NCI-H524 (cell line): Measurements from ENCODE around the gene GPR155.
A peak's percentile ranks its signal among the peaks of the same experiment; 100 is the strongest.
"Not testable (repeated sequence)": the region's sequence is repeated elsewhere in the genome, so short reads cannot be mapped to it uniquely, and the experiment has no call there.

ENCODE experiments used
- DNase-seq, 2 experiments: peaks; one replicate each; lab custom pipeline; 2025; lab: John Stamatoyannopoulos, UW

The GPR155 gene

DNA sequence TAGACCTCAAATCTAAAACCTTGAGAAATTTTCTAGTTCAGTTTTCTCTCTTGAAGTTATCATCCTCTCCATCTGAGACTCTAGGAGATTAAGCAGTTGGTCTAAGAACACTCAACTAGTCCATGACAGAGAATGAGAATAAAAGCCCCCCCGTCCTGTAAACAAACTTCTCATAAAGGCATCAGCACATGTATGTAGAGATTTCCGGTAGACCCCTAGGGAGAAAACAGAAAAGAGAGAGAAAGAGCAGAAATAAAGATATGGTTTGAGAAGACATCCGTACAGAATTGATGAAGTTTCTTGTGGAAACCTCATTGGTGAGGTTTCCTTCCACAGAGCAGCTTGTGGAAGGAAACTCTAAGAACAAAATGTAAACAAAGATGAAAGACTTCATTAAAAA, 3.2 kb upstream of the GPR155 start:
- no peak for DNase-seq

DNA sequence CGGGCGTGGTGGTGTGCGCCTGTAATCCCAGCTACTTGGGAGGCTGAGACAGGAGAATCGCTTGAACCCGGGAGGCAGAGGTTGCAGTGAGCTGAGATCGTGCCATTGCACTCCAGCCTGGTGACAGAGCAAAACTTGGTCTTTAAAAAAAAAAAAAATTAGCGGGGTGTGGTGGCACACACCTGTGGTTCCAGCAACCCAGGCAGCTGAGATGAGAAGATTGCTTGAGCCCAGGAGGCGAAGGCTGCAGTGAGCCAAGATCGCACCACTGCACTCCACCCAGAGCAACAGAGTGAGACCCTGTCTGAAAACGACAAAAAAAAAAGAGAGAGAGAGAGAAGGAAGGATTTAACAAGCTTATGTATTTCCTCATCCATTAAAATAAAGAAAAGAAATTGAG, 2.7 kb upstream of the GPR155 start:
- DNase-seq: not testable (repeated sequence)

GRCh38 chr2:174487820-174488162, 962 bp upstream of the GPR155 start:
- no peak for DNase-seq

DNA sequence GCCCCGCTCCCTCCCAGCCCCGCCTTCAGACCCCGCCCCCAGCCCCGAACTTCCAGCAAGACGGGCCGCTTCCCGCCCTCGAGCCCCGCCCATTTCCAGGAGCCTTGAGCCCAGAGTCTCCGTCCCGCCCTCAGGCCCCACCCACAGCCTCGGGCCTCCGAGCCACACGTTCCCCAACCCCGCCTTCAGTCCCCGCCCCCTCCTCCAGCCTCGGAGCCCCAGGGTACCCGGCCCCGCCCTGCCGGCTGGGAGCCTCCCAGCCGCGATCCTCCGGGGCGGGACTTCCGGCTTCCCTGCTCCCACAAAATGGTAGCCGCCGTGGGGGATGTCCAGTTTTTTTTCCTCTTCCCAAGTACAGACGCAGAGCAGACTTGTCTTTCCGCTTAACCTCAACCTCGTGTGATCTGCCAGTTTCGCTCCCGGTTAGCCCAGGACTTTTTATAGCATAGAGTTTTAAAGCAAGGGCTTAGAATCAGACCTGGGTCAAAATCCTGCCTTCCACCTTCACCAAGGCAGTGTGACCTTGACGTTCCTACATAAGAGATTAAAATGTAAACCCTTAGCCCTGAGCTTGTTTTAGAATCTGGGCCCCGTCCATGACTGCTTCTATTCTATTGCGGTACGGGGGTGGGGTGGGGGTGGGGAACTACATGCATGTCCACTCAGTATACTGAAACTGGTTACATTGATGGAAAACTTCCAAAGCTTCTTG, 435 bp upstream of the GPR155 start:
- DNase-seq: peak; percentile 95 to 97

DNA sequence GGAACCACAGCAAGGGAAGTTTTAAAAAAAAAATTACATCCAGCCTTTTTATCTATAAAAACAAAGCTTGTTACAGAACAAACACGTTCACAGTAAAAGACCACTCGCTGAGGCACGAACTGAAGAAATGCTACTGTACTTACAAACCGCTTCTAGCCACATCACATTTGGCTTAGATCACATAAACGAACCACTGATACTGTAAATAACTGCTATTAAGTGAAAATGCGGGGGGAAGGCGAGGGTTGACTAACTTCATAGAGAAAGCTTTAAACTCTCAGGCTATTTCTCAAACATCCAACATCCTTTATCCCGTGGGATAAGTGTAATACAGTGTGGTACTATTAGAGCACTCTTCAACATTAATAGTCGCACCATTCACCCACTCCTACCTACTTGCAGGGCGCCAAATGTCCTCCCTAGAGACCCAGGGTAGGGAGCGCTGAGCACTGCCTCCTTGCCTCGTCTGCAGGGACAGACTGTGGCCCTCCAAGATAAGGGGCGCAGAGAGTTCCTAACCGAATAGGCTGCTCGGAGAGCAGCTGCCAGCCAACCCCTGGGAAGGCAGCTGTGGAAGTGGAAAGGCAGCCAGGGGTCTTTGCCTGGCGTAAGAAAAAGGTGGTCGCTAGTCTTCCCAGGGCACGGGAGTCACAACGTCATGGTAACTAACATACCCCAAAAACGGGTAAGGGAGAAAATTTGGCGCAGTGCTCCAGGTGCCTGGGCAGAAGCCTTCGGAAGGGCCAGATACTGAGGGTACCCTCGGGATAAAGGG, 854 bp downstream of the GPR155 start:
- DNase-seq: peak; percentile 82 to 83

GRCh38 chr2:174485045-174485444, 1.8 kb downstream of the GPR155 start:
- not testable (repeated sequence) for DNase-seq

DNA sequence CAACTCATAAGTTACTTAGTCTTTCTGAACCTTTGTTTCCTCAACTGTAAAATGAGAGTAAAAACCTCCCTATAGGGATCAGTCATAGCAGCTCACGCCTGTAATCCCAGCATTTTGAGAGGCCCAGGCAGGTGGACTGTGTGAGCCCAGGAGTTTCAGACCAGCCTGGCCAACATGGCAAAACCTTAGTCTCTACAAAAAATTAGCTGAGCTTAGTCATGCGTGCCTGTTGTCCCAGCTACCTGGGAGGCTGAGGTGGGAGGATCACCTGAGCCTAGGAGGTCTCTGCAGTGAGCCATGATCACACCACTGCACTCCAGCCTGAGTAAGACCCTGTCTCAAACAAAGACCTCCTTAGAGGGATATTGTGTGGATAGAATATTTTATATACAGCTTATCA, 2.3 kb downstream of the GPR155 start:
- DNase-seq: no peak

- DNase-seq: no peak
Observed at GRCh38 chr2:174482854-174483253, 4.0 kb downstream of the GPR155 start.

DNA sequence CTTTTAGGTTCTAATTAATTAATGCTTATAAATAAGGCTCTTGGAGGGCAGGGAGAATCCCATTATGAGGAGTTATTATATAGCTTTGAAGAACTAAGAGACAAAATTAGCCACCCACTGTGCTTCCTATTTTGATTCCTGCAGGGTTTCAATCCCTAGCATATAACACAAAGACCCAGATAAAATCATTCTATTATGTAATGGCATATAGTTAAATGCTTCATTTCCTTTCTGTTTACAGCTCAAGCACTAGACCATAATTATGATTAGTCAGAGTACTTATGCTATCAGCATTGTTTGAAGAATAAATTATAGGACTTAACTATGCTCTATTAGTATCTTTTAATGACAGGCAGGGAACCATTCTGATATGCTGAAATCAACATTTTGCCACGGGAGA, 9.1 kb downstream of the GPR155 start:
- no peak for DNase-seq

DNA sequence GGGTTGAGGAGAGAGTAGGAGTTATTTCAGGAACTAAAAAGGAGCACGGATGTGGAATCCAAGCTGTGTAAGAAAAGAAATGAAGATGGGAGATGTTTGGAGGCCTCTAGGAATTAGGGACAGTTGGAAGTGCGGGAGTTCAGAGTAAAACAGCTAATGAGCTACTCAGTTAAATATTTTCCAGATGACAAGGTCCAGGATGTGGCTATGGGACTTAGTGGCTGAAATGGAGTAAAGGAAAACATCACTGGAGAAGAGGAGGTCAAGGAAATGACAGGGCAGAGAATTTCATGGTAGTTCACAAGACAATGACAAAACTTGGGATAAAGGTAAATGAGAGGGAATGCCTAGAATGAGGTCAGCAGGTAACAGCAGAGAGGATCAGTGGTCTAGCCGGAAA, 13.0 kb downstream of the GPR155 start:
- no peak for DNase-seq

DNA sequence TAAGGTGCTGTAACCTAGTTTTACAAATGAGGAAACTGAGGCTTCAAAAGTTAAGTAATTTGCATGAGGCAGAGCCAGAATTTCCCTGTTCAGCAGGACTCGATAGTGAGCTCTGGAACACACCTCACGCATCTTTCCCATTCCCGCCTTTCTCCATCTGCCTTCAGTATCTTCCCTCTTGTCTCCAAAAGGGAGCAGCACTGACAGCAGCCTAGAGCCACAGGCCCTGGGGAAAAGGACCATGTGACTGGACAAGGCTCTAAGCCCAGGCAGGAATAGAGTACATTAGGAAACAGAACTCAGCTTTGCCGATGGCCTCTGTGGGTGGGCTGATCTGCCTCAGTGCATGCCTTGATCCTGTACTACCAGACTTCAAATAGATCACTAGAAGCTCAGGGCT, 21.5 kb downstream of the GPR155 start:
- peak in 1 of 2 experiments; percentile 54 for DNase-seq

GRCh38 chr2:174461221-174461620, 25.6 kb downstream of the GPR155 start:
- no peak for DNase-seq

GRCh38 chr2:174454566-174454965, 32.3 kb downstream of the GPR155 start:
- no peak for DNase-seq

GRCh38 chr2:174450021-174450816, 36.6 kb downstream of the GPR155 start:
- no peak for DNase-seq

- DNase-seq: peak in 1 of 2 experiments; percentile 2
Observed at GRCh38 chr2:174449033-174449432, 37.8 kb downstream of the GPR155 start.

DNA sequence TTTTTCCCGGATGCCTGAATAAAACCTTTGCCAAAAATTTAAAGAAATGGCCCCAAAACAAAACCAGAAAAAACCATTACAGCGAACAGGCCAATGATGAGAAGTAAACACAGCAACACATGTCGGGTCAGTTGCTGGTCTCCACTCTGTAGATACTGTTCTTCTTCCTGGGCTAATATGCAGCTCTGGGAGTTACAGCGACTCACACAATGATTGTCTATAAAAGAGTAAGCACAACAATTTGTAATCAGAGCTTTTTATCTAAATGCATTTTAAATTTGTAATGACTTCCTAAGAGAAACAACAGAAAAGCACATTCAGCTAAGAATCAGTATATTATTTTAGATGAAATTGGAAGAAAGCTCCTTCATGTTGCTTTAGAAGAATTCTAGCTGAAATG, 40.3 kb downstream of the GPR155 start:
- no peak for DNase-seq

GRCh38 chr2:174445248-174445647, 41.6 kb downstream of the GPR155 start:
- DNase-seq: no peak

- DNase-seq: peak in 1 of 2 experiments; percentile 24
Observed at GRCh38 chr2:174444761-174445160, 42.1 kb downstream of the GPR155 start.

DNA sequence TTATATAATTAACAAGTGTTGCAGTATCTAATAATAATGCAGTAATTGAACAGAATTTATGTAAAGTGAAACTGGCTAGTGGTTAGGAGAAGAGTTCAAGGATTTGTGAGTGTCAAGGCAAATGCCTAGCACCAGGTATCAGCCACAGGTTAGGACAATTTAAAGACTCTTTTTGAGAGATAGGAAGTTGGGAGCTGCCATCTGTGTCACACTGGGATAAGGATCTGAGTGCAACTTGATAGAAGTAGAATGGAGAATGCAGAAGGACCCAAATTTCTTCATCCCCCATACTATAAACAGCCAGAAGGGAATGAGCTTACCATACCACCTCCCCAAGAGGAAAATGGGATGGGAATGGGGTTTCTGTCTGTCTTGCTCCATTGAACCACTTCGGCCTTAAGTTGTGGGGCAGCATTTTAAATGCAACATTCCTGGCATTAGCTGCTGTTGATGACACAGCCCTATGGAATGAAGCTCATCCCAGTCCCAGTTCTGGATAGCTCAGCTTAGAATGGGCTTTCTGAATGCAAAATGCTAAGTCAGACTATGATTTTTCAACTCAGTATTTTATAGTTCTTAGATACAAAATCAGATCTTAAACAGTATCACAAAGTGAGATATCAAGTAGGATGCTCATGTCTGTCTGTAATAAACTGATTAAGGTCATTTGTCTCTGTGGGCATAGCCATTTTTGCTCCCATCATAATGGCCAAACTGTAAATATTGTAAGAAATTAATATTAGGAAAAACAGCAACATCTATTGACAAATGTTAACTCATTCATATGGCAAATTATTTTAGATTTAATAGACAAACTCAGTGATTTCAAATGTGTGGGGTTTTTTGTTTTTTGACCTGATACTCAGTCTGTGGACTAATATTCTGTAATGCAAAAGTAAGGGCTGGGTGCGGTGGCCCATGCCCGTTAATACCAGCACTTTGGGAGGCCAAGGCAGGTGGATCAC, 44.0 kb downstream of the GPR155 start:
- DNase-seq: no peak

- no peak for DNase-seq
Observed at GRCh38 chr2:174439950-174440349, 46.9 kb downstream of the GPR155 start.

DNA sequence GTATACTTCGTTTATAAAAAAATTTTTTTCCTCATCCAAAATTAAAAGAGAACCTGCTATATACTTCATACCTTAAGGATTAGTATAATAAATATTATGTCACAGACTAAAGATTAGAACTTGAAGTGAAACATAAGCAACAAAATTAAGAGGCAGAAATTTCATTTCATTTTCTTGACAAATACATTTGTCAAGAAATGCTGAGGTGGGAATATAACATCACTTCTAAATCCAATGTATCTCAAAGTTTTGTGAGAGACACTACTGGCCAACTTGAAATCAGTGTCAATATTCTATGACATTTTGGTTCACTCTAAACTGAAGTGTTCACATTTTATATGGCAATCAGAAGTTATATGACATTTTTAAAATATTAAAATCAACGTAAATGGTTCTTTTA, 47.5 kb downstream of the GPR155 start:
- no peak for DNase-seq
